Dermis microvascular lymphatic vessel endothelial cell (primary cell): ENCODE results near the gene UGT2A1. TPM values are rescaled to one million over a fixed set of nuclear protein-coding genes. Genes with fewer than 3 reads are reported as not detected.

ENCODE experiments used
- DNase-seq, 2 donors: peaks; one replicate each; pipeline versions ENCODE4 v3.0.0 to v3.0.0-alpha.2; 2010; ENCODE audit warnings: low read depth in 2 of 2
- total RNA-seq: library from RNA; depleted of rRNA; stranded (reverse); fragments of >200 nt; gene quantifications from 2 replicates; pipeline ENCODE4 v1.2.1, GENCODE V29; 2014

Gene UGT2A1
- total RNA-seq, 1 donor from 2014 or later = not detected

DNA sequence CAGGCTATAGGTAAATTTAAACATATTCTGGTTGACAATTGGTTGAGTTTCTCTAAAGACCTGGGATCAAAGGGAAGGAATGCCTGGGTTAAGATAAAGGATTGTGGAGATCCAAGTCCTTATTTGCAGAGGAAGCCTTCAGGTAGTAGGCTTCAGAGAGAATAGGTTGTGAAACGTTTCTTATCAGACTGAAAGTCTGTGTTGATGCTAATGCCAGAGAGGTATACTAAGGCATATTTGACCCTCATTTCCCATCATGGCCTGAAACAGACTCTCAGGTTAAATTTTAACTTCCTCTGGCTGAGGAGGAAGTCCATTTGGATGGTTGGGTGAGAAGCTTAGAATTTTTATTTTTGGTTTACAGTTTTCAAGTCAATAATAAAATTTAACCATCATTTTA, 61.7 kb downstream of the UGT2A1 start:
- DNase-seq = no peak

DNA sequence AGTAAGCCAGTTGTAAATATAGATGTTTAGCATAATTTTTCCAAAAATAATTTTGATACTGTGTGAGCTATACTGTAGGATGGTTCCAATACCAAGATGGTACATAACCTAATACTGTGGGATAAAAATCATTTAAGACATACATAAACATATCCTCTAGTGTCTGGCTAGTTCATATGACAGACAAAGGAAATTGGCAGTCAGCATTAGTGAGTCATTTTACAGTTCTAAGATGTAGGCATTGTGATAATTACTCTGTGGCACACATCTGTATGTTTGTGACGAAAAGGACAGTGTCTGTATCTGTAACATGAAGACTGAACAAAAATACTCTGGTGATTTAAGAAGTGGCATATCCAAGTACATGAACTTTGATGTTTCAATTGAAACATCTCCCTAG, 63.2 kb downstream of the UGT2A1 start:
- no peak for DNase-seq

DNA sequence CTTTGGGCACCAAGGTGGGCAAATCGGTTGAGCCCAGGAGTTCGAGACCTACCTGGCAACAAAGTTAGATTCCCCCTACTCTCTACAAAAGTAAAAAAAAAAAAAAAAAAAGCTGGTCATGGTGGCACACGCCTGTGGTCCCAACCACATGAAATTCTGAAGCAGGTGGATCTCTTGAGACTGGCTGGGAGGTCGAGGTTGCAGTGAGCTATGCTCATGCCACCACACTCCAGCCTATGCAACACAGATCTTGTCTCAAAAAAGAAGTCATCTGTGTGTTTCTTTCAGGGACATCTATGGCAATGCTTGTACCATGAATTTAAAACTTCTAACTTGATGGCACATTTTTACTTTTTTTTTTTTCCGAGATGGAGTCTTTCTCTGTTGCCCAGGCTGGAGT, 68.9 kb downstream of the UGT2A1 start:
- DNase-seq = no peak

DNA sequence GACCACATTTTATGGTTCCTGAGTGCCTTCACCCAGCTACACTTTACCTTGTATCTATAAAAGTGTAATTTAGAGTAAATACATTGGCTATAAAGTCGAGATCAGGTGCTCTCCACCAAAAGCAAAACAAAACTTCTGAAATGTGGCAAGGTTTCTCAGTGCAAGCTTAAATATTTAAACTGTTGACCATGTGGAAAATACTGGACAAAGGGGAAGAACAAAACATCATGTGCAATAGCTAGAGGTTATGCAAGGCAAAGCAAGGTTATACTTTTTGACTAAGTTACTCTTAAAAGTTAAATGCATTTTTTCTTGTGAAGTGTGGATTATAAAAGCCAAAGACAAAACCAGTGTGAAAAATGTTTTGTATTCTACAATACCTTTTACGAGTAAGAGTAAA, 69.5 kb downstream of the UGT2A1 start:
- DNase-seq = no peak

DNA sequence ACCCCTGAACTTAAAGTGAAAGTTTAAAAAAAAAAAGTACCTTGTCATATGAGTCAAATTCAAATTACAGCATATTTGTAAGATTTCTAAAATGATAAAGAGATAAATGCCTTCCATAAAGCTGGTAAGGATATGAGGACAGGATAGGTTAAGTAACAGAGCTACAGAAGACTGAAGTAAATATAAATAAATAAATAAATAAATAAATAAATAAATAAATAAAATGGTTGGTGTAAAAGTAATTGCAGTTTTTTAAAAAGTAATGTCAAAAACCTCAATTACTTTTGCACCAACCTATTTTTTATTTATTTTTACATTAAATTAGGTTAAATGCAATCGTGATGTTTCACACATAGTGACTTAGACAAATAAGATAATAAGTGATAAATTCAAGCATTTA, 75.8 kb downstream of the UGT2A1 start:
- no peak for DNase-seq

DNA sequence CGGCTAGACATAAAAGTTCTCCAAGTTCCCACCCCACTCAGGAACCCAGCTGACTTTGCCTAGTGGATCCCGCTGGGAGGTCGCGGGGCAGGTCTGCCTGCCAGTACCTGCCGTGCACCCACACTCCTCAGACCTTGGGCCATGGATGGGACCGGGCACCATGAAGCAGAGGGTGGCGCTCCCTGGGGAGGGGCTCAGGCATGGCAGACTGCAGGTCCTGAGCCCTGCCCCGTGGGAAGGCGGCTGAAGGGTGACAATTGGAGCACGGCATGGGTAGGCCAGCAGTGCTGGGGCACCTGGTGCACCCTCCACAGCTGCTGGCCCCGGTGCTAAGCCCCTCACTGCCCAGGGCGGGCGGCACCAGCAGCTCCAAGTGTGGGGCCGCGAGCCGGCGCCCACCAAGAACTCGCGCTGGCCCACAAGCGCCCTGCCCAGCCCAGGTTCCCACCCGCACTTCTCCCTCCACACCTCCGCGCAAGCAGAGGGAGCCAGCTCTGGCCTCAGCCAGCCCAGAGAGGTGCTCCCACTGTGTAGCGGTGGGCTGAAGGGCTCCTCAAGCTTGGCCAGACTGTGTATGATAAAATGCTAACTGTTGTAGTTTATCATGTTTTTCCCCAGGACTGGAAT, 76.7 kb downstream of the UGT2A1 start:
- DNase-seq = no peak

DNA sequence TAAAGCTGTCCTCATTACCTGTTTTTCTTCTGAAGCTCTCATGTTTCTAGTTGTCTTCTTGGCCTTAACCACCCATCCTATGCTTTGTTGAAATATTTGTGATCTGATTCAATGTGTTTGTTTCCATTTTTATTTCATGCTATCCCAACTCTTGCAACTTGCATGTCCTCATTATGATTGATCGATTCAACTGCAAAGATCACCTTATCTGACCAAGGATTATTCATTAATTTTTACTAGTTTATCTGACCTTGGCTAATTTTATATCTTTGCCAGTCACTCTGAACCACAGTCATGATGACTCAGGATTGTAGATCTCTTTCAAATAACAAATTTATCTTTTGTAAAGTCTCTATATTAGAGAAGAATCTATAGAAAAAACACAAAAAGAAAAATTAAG, 84.3 kb downstream of the UGT2A1 start:
- no peak for DNase-seq

DNA sequence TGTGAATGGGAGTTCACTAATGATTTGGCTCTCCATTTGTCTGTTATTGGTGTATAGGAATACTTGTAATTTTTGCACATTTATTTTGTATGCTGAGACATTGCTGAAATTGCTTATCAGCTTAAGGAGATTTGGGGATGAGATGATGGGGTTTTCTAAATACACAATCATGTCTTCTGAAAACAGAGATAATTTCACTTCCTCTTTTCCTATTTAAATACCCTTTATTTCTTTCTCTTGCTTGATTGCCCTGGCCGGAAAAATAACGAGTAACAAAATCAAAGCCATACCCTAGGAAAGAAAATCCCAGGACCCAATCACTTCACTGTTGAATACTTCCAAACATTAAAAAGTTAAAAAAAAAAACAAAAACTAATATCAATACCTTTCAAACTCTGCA, 89.6 kb downstream of the UGT2A1 start:
- no peak for DNase-seq

DNA sequence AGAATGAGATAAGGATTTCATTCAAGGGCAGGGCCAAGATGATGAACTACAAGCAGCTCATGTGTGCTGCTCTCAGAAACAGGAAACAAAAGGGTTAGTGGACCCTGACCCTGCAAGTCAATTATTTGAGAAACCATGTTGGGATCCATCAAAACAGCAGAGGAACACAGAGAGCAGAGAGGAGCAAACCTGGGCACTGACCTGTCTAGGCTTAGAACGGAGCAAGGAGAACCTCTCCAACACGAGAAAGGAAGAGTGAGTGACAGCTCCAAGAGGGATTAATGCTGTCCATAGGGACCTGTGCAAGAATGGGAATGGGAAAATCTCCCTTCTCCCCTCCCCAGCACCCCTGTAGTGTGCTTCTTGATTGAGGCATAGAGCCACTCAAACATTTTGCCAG, 103.4 kb downstream of the UGT2A1 start:
- DNase-seq = no peak

DNA sequence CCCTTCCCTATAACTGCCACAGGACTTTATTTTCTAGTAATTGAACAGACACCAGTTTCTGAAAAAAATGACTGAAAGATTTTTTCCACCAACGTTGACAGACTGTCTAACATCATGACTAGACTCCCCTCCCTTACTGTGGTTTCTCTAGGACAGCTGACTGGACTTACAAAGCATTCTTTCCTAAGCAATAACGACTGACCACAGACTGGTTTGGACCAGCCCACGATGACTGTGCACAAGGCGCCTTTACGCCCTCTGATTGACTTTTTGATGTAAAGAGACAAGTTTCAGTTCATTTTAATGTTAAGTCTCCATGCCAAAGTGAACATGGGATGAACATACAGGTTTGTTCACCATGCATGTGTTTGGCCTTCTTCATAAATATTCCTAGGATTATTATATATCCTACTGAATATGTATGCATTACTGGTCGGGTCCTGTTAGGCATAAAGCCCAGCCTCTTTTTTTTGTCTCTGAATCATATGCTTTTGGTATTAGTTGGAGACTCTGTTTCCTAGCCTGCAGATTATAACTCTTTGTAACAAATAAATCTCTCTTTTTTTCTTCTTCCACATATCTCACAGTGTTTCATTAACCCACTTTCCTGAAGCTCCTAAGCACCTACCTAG, 106.8 kb downstream of the UGT2A1 start:
- no peak for DNase-seq

Other genes starting within 250 kb of the UGT2A1 start
- gene UGT2B4, start 157.3 kb downstream of the UGT2A1 start, total RNA-seq = not detected in 2 replicates
- gene UGT2A2, start 13.6 kb downstream of the UGT2A1 start, total RNA-seq = not detected in 2 replicates
- gene SULT1B1, start 107.4 kb upstream of the UGT2A1 start, total RNA-seq = 2.0 and 5.9 TPM in 2 replicates
- 0.89 and 2.3 TPM in 2 replicates for gene SULT1E1, start 206.9 kb upstream of the UGT2A1 start, total RNA-seq